ENCODE data around the gene ELMO2.
A peak's percentile ranks its signal among the peaks of the same experiment; 100 is the strongest.
"Not testable (repeated sequence)": the region's sequence is repeated elsewhere in the genome, so short reads cannot be mapped to it uniquely, and the experiment has no call there.

Gene ELMO2

DNA sequence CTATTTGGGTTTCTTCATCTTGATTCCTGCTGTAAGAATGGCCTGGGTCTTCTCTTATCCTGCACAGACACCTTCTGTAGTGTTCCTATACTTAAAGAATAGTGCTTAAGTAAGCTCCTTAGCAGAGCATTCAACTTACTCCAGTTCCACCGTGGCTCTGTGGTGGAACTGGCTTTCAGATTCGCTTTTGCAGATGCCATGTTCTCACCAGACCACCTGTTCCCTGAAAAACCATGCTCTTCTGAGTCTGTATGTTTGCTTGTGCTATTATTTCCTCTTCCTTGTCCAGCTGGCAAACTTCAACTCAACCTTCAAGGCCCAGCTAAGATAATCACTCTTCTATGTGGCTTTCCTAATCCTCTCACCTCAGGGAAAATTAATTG lies 4.9 kb downstream of the ELMO2 start:
- no peak for DNase-seq

DNA sequence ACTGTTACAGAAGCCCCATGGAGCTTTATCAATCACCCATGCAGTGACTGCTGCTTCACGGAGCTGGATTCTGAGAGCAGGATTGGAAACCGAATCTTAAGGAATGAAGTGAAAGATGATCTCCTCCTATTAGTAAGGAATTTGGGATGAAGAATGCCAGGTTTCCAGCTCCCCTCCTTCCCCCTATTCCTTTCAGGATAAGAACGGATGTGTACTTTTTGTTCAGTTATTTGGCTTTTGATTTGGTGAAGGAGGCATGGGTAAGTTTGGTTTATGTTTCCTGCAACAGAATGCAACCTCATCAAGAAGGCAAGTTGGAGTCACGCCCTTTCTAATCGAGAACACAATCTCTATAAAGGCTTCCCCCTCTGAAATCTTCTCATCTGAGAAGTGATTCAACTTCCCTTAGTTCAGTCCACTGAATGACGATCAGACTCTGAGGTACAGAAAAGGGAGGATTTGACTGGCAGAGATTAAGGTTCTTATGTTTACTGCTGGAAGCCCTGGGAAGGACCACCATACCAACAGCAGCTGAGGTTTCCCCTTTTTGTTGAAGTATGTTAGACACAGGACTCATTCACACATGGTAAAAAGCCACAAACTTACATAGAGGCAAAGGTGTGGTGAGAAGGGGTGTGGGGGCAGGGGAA lies 5.5 kb downstream of the ELMO2 start:
- DNase-seq: no peak

DNA sequence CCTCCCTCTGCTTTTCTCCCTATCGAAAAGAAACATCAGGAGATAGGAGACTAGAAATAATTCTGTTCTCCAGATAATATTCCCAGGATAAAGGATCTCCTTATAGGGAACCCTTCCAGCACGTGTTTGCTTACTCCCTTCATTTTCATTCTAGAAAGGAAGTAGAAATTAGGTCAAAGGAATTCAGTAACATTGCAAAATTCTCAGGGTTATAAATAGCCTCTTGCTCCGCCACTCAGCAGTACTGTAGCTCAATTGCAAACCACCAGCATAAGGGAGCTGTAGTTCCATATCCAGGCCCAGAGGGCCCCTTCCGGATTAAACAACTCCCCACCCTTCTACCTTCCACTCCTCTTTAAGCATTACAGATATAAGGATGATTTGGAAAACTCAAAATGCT lies 6.2 kb downstream of the ELMO2 start:
- peak; percentile 11 for DNase-seq

DNA sequence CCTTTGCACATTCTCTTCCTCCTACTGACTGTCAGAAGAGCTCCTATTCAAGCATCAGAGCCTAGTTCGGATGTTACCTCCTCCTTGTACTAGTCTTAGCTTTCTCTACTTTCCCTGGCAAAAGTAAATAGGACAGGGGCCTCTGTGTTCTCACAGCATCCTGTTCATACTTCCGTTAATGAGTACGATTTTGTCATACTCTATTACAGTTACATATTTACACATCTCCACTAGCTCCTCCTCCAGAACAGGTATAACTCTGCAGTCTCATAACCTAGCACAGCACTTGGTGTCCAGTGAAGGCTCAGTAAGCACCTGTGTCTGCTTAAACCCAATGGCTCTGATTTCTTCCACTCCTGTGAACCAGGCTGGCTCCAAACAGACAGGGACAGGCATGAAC lies 7.0 kb downstream of the ELMO2 start:
- no peak for DNase-seq

DNA sequence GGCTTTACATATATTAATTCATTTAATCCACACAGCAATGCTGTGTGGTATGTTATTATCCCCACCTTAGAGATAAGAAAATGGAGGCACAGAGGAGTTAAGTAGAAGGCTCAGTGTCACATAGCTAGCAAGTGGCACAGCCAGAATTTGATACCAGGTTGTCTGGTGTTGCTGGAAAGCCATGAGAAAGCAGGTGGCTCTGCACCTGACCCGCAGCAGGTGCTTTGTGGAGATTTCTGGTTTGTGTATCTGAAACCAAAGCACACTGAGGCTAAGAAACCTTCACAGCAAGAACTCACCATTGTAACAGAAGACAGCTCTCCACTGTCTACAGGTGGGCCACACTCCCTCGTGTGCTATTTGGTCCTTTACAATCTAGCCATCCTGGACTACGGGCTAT lies 7.5 kb downstream of the ELMO2 start:
- no peak for DNase-seq

DNA sequence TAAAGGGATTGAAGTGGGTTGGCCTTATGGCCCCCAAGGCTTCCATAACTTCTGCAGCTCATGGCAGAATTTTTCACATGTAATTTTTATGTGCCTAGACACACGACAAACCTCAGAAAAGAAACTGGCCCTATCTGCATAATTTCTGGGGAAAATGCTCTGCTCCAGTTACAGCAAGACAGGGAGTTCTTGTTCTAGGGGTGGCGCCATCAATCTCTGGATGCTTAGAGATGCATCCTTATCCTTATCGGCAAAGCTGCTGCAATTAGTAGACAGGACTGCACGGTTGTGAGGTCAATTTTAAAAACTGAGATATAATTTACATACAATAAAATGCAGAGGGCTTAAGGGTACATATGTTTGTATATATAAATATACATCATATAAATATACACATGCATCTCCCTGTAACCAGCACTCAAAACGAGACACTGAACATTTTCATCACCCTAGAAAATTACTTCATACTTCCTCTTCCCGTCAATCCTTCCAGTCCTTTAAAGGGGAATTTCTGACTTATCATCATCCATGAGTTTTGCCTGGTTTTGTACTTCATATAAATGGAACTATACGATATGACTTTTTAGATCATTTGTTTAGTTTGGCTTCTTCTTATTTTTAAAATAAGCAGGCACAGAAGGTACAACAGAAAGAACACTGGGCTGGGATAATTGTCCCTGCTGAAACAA lies 10.2 kb downstream of the ELMO2 start:
- no peak for DNase-seq

DNA sequence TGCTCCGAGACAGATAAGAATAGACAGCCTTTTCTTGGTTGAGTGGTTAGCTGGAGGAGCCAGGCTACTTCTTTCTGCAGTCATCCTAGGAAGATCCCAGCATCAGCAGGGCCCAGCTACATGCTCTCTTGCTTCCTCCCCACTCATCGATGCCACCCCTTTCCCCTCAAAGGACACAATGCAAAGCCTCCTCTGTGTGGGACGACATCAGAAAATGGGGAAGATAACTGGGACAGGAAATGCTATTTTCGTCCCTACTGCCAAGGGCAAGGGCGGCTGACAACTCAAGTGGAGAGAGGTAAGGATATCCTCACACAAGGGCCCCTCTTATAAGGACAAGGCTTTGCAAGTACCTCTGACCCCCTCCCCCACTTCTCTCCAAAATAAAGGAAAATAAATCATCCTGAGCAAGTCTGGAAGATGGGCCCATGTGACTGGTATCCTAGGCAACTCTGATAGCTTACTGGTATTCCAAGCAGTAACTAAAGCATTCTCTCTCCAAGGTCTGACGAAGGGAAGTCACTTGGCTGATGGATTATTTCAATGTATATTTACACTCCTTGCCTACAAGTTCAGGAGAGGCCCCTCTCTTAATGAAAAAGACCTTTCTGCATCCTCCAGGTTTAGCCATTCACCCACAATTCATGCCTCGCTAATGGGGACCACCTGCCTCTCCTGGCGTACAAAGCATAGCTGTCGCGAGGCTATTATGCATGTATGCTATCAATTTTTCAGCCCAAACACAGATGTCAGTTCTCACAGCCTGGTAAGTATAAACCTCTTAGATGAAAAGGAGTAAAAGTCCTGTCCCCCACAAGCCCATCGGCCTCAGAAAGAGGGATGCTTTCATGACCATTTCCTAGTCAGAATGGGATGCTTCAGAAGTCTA lies 11.3 kb downstream of the ELMO2 start:
- DNase-seq: no peak

DNA sequence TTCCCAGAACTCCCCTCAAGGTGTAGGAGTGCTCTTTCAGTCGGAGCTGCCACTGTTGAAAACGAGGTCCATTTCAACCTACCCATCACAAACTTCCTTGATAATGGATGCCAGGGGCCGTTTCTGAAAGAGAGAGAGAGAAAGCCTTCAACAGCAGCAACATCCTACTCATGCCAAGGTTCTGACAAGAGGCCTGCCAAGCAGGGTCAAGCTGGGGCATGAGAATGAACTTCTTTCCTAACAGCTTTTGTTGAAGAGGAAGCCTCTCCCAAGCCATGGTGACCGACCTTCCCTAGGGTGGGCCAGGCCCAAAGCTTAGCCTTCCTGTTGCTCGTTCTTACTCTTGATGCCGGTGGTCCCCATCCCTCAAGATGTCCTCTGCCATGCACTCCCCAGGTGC lies 12.4 kb downstream of the ELMO2 start:
- DNase-seq: no peak

DNA sequence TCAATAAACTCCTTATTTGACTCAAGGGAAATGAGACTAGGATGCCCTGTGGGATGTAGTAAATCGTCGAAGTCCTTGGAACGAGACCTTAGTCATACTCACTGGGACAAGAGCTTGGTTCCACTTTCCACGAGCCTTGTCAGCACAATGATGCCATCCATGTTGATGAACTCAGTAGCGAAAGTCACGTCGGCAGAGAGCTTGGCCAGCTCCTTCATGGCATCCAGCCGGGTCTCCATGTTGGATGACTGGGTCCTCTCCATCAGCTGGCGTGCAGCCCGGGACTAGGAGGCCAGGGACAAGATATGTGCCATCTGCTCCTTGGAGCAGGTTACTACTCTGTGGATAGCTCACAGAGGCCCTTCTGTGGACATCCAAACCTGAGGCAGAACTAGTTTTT lies 17.5 kb downstream of the ELMO2 start:
- DNase-seq: no peak

DNA sequence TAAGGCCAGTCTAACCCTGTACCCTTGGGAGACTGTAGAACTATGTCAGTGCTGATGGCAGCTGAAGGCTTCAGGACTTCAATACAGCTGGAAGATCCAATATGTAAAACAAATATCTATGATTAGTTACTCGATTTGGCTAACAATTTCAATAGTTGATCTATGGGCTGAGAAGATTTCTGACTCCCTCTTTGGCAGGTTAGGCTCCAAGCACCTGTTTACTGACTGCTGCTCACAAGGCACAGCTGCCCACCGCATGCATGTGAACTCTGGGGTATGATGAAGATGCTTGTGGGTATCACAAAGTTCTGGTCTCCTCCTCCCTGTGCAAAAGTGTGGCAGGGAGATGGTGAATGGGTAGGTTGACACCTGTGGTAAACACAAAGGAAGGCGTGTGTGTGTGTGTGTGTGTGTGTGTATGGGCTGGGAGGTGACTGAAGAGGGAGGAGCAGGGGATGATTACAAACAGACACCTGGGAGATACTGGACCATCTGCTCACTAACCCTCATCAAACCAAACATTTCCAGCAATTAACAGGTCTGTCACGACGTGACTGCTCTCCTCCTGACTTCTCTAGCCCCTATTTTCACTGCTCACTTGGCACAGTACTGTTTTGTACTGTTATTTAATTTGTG lies 18.1 kb downstream of the ELMO2 start:
- no peak for DNase-seq

DNA sequence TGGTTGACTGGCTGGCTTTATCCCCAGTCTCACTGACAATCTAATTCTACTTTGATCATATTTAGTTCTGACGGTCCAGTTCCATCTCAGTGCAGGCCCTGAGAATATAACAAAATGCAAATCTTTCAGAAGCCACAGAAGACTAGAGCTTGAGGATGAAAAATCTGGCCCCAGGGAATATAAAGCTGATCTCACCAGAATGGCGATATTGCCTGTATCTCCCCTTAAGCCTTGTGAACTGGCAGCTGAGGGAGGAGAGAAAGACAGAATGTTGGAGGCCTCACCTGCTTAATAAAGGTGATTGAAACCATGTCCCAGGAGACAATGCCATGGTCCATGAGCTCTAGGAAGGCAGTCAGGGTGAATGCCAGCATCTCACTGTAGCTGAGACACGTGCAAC lies 19.4 kb downstream of the ELMO2 start:
- DNase-seq: not testable (repeated sequence)

DNA sequence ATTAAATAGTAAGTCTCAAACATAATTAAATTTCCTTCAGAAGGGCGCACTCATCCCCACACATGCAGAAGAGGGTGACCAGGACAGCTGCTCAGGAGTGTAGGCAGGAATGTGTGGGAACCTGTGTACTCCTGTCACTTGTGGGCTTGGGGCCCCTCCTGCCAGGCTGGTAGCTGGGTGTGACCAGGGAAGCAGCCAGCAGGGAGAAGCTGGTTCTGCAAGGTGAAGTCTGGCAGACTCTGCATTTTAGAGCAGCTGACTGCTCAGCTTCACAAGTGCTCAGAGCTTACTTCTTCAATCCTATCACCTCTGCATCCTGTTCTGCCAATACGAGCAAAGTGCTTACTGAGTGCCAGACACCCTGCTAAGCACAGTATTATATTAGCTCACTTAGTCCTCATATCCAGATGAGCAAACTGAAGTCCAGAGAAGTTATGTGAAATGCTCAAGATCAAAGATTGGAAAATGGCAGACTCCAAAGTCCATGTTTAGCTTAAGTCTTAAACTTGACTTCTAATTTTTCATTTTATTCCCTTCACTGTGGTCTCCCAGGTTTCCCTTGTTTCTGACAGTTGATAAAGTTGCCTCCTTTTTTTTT lies 27.9 kb downstream of the ELMO2 start:
- DNase-seq: no peak

DNA sequence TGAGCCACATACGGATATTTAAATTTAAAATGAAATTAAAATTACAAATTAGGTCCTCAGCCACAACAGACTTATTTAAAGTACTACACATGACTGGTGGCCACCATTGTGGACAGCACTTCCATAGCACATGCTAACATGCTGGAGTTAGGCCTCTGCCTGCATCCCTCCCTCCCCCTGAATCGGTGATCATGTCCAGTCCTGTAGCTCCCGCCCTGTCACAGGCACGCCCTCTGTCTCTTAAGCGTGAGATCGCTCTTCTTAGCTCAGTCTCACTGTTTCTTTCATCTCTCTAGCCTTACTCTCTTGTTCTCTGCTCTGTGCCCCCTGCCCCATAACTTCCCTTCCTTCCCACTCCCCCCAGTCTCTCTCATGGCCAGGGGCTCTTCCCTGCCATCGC lies 28.9 kb downstream of the ELMO2 start:
- DNase-seq: no peak

DNA sequence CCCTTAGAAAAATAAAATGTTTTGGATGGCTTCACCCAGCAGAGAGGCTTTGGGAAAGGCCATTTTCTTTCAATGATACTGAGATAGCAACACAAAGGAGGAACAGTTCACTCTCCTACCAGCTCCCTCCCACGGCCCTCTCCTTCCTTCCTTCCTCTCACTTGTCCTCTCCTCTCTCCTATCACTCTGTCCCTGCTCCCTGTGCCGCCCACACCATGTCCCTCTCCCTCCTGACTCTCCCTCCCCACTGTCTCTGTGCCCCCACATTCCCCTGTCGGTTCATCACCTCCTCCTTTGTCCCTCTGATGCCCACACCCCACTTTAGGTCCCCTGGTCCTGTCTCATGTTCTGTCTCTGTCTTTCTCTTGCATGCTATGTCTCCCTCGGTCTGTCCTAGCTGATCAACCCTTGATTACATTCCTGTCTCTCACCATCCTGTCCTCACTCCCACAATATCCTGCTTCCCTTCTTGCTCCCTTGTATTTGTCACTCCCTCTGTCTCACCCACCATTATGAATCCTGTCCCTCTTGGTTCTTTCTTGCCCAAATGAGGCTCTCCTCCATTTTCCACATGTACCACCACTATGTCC lies 30.1 kb downstream of the ELMO2 start:
- no peak for DNase-seq

DNA sequence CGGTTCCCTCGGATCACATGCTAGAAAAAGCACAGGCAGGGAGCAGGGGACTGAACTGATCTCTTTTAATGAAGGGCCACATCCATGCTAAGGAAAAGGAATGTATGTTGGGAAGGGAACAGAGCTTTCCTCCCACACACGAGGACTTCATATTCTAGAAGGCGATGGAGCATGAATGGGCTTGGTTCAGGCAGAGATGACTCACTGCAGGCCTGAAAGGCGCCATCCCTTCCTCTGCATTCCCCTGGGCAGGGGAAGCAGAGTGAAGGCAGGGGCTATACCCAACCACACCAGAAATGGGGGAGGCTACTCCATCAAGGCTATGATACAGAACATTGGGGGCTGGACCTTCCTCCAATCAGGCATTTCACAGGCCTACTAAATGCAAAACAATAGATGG lies 30.6 kb downstream of the ELMO2 start:
- no peak for DNase-seq

DNA sequence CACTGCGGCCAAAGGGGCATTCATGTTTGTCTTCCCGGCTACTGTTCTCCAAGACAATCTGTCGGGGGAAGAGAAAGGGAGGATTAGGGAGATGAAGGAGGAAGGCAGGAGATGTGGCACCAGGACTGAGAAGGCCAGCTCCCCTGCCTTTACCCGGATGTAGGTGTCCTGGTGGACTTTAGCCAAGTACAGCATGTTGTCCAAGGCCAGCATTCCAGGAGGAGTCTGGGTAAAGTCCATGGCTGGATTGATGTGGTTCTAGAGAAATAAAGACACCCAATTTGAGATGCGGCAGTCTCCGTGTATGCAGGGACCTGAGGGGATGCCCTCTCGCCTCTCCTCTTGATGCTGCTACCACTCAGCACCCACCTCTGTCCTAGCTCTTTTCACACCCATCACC lies 32.0 kb downstream of the ELMO2 start:
- DNase-seq: no peak

DNA sequence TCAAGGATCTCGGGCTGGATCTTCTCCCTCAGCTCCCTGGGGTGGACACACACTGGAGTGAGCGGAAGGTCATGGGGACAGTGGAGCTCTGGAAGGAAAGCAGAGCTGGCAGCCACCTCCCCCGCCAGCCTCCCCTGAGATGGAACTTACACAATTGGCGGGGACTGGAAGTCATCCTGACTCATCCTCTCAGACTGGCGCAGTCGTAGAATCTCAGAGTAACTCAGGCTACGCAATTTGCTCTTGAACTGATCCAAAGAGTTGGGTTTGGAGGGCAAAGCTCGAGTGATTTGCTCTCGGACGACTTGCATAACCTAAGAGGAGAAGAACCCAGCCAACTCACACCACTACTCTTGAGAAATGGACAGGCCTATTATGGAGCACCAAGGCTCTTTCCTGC lies 34.8 kb downstream of the ELMO2 start:
- DNase-seq: no peak

DNA sequence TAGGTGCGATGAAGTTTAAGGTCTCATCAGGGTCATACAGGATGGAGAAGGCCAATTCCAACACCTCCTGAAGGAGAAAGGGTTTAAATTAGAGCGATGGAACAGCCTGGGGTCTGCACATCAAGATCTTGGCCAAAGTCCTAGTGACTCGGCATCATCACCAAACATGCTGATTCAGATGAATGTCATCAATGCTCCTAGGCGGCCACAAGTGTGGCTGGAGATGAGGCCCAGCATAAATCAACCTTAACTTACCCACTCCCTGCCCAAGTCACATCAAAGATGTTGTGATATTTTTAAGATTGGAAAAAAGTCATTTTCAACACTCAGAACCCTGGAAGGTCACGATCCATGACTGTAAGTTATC lies 37.5 kb downstream of the ELMO2 start:
- no peak for DNase-seq

DNA sequence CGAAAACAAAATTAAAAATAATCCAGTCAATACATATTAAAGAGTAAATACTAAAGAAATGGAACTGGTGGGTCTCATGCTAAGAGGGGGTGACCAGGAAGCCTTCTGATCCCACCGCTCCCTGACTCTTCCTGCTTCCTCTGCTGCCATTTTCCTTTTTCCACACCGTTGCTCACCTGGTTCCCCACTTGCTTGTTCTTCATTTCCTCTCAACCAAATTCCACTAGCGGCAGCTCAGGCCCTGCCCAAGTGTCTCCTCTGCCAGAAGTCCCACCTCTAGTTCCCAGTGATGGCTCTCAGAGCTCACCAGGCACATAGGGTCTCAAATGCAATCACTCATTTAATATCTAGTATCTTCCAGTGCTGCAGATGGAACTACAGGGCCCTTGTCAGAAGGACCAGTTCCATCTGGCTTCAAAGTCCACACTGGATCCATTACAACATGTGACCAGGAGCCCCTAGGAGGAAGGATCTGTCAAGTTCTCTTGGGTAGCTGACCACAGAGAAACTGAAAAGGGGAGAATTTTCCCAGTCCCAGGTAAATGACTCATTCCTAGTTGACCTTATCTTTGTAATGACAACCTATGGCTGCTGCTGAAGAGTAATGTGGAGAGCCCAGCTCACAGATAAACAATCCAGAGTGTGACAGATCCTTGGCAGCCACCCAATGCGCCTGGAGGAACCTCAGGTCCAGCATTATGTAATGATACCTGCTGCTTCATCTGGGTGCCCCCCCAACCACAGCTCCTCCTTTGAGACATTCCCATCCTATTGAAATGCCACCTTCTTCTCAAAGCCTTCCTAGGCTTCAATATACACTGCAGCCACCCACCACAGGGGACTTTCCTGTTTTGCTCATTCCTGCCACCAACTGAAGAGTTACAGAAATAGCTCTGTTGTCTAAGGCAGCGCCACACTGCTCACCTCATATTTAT lies 38.2 kb downstream of the ELMO2 start:
- no peak for DNase-seq

DNA sequence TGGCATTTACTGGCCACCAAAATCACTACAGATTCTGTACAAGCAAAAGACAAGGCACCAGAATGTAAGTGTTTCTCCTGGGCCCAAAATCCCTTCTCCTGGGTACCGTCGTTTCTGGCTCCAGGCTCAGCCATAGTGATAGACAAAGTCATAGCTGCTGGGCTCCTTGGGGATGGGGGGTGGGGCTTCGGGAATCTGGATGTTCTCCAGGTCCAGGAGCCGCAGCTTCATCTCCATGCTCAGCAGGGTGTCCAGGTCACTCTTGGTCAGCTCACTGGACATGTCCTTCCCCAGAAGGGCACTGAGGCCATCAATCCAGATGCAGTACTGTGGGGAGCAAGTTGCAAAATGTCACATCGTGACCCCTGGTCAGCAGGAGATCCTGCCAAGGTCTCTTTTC lies 39.2 kb downstream of the ELMO2 start:
- DNase-seq: no peak

DNA sequence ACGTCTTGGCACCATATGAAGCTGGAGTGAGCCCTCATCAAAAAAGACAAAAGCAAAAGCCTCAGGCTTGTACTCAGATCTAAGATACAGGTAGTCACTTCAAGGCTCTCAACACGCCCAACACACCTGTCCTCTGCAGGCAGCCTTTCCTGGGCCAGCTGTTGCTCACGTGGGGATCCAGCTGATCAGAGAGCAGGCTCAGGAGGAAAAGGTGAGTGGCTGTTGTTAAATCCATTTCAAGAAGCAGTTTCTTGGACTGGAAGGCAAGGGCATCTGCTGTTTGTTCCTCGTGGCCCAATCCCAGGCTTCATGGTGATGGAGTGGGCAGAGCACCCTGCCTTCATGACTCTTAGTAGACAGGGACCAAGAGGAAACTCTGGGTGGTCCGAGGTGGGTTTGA lies 39.6 kb downstream of the ELMO2 start:
- no peak for DNase-seq
